Measurements from ENCODE around the gene IGSF9. TPM values are rescaled to one million over a fixed set of nuclear protein-coding genes. Genes with fewer than 3 reads are reported as not detected.

The IGSF9 gene
- polyA plus RNA-seq, 1 experiment, result not detected

GRCh38 chr1:159943908-159944622, 1.3 kb downstream of the IGSF9 start:
- TF ChIP-seq CTCF (IDR thresholded peaks at IDR 0.05; ENCODE audit: insufficient read depth, low read depth, low read length), result no peak
- CTCF ChIA-PET, result interaction anchor here (39.5 kb wide), 1 partner anchor 67 kb away, joined by 889 read pairs; no protein-coding TSS in a partner anchor

GRCh38 chr1:159943278-159943640, 2.2 kb downstream of the IGSF9 start:
- peaks cover 18% of the 10 kb centered on the region for H3K27me3 ChIP-seq (ENCODE audit: control insufficient read depth, insufficient read depth, low read length)
- no peak for TF ChIP-seq CTCF (IDR thresholded peaks at IDR 0.05; ENCODE audit: insufficient read depth, low read depth, low read length)
- ChIA-PET POLR2A (no interaction called here), CTCF (interaction anchor here (39.5 kb wide), 1 partner anchor 68 kb away, joined by 889 read pairs; no protein-coding TSS in a partner anchor)
- DNase-seq (ENCODE audit: low read depth), result no peak
- H3K4me3 ChIP-seq (ENCODE audit: low read depth, low read length), result no peak overlapping the region
- H3K36me3 ChIP-seq (ENCODE audit: control insufficient read depth, insufficient read depth, low read length), result no peaks in the 10 kb centered on the region

More at GRCh38 chr1:159943908-159944622, 1.3 kb downstream of the IGSF9 start:
- H3K27me3 ChIP-seq (ENCODE audit: control insufficient read depth, insufficient read depth, low read length), result peaks cover 18% of the 10 kb centered on the region
- DNase-seq (ENCODE audit: low read depth), result no peak
- H3K36me3 ChIP-seq (ENCODE audit: control insufficient read depth, insufficient read depth, low read length), result no peaks in the 10 kb centered on the region
- POLR2A ChIA-PET, result no interaction called here
- H3K4me3 ChIP-seq (ENCODE audit: low read depth, low read length), result no peak overlapping the region

GRCh38 chr1:159942632-159943277, 2.7 kb downstream of the IGSF9 start:
- POLR2A ChIA-PET, result no interaction called here
- Histone ChIP-seq H3K36me3 (ENCODE audit: control insufficient read depth, insufficient read depth, low read length) (no peaks in the 10 kb centered on the region), H3K27me3 (ENCODE audit: control insufficient read depth, insufficient read depth, low read length) (peaks cover 18% of the 10 kb centered on the region), H3K4me3 (ENCODE audit: low read depth, low read length) (no peak overlapping the region)
- CTCF ChIA-PET, result interaction anchor here (39.5 kb wide), 1 partner anchor 68 kb away, joined by 889 read pairs; no protein-coding TSS in a partner anchor
- TF ChIP-seq CTCF (IDR thresholded peaks at IDR 0.05; ENCODE audit: insufficient read depth, low read depth, low read length), result no peak
- no peak for DNase-seq (ENCODE audit: low read depth)

GRCh38 chr1:159941591-159942560, 3.5 kb downstream of the IGSF9 start:
- Histone ChIP-seq H3K27me3 (ENCODE audit: control insufficient read depth, insufficient read depth, low read length) (peaks cover 18% of the 10 kb centered on the region), H3K36me3 (ENCODE audit: control insufficient read depth, insufficient read depth, low read length) (no peaks in the 10 kb centered on the region)
- CTCF ChIA-PET, result interaction anchor here (39.5 kb wide), 1 partner anchor 69 kb away, joined by 889 read pairs; no protein-coding TSS in a partner anchor

More at GRCh38 chr1:159941591-159942560, 3.5 kb downstream of the IGSF9 start:
- DNase-seq (ENCODE audit: low read depth), result no peak
- TF ChIP-seq CTCF (IDR thresholded peaks at IDR 0.05; ENCODE audit: insufficient read depth, low read depth, low read length), result no peak
- POLR2A ChIA-PET, result no interaction called here
- no peak overlapping the region for H3K4me3 ChIP-seq (ENCODE audit: low read depth, low read length)

Data from BJ (cell line).